Measurements from ENCODE around the gene RPTOR.

GRCh38 chr17:80769936-80770625, 225.4 kb downstream of the RPTOR start:
- TF ChIP-seq CTCF (conservative IDR thresholded peaks at IDR 0.05; ENCODE audit: low read depth, low read length) (no peak), EZH2phosphoT487 (IDR thresholded peaks at IDR 0.05; ENCODE audit: borderline replicate concordance, low read length) (no peak)
